Measurements from ENCODE around the gene SH2D1B.

SH2D1B gene

DNA sequence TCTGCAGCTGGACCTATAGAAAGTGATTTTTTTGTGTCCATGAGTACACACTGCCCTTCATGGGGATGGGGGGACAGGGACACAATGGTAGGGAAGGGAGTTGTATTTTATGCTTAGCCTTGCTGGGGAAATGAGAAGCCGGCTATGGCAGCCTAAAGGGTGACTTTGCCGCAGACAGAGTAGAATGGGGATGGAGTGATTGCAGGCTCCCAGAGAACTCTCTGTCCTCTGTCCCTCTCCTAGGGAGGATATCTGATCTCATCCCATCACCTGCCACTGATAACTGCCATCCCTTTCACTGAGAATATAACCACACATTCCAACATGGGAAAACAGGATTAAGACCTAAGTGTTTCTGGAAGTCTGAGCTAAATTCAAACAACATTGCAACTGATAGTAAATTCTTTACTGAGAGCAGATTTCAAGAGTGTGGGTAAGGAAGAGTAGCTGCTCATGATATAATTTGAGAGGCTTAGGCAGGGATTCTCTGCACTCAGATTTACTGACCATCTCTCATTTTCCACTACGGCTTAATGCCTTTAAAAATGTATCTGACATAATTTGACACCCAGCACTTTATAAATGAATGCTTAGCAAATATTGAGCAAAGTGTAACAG is 13.9 kb downstream of the SH2D1B start:
- DNase-seq, result no peak

DNA sequence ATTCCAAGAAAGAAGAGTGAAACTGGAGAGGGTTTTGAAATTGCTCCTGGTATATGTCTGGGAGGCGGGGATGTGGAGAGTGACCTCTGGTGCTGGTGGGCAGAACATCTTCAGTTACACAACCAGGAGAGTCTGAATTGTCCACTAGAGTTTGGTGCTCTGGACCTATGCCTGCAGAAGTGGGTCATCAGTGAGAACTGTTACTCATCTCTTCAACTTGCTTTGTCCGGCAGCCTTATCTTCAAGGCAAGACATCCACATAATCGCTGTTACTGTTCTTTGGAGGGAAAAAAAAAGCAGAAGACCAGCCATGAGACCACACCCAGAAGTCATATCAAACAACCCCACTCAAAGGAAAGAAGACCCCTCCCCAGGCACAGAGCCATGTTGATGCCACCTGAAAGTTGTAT is 14.9 kb downstream of the SH2D1B start:
- no peak for DNase-seq

DNA sequence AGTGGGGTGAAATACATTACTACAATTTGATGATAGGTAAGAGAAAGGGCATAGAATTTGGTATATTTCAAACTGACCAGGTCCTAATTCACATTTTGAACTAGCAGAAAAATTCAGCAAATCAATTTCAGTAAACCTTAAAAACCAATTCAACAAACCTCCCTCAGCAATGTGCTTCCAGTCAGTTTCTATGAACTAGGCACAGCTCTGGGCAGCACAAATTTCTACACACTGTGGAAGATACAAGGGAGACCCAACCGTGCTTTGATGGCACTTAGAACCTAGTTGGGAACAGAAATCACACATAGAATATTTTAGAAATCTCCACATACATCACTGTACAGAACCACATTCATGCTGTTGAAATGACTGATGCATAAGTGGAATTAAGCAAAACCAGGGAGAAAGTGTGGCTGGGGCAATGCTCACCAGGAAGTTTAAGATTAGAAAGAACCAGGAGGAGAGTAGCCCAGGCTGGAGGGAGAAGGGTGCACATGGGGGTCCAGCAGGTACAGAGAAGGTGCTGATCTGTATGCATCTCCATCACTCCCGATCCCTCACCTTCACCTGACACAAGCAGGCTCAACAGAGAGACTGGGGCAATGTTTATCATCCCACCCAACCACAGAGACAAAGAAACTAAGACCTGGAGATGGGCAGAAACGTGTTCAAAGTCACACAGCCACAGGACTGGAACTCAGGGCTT is 15.6 kb downstream of the SH2D1B start:
- DNase-seq, result no peak

GRCh38 chr1:162391790-162392563 is 20.0 kb downstream of the SH2D1B start:
- DNase-seq, result peak; percentile 40

DNA sequence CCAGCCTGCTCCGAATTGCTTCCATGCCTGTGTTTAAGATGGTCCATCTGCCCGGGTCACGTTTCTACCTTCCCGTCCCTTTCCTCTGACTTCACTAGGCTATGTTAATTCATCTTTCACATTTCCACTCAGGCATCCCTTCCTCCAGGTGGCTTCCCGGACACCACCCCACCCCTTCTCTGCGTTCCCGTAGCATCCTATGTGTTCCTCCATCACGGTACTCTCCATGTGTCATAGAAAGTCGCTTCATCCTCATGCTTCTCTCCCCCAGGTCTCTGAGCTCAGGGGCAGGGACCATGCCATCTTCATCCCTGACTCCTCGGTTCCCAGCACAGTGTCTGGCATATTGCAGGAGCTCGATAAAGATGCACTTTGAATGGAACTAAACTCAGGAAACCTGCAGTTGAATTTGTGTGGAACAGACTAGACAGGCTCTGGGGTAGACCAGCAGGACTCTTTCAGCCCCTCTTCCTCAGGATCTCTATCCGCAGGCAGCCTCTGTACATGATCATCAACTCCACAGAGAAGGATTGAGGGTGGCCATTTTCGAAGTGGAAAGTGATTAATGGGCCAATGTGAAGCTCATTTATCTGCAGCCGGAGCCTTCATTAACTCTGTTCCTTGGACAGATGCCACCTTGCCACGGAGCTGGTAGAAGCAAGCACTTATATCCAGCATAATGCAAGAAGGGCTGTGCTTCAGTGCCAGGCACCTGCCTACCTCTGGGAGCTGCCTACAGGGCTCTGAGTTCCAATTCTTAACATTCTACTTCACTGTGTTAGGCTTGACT is 21.3 kb downstream of the SH2D1B start:
- DNase-seq, result no peak

GRCh38 chr1:162389971-162390370 is 22.0 kb downstream of the SH2D1B start:
- no peak for DNase-seq

DNA sequence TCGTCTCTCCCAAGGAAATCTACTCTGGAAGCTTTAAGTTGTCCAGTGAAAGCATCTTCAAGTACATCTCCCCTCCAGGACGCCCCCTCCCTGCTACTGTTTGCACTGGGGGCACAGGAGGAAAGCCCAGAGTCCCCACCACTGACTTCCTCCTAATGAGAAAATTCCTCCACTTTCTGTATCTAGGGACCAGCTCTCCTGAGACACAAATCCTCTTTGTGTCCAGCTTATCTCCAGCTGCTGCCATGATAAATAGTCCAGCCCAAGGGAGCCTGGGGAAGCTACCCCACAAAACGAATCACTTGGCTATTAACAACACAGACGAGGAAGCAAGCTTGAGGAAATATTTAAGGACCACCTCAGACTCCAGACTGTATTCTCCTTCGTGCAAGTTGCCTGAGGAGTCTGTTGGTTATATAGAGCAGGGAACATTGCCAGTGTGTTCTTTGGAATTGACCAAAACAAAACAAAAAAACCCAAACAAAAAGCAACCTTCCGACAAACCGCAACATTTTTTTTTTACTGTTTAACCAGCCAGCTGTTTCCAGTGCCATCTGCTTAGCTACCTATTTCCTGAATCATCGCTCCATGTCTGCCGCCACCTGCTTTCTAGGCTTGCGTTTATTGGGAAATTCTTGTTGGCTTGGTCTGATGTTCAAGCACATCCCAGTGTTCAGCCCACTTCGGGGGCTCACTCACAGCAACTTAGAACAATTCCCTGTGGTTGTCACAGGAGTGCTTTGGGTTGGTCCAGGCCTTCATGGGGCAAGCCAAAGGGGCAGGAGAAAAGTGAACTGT is 22.7 kb downstream of the SH2D1B start:
- DNase-seq, result no peak

DNA sequence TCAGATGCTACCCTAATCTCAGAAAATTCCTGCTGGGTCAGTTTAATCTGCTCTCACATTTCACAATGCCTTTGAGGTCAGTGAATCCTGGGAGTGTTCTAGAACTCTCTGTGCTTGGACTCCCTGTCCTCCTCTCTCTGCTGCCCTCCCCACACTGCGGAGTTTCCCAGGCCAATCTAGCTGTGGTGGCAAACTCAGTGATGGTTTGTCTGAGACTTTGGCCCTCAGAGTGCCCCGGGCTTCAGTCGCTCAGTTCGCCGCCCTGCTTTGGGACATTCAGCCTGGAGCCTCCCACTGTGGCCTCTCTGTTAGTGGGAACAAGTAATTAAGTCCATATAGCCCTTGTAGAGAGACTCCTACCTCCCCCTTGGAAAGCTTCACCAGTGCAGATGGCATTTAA is 23.3 kb downstream of the SH2D1B start:
- no peak for DNase-seq

GRCh38 chr1:162388083-162388594 is 23.8 kb downstream of the SH2D1B start:
- no peak for DNase-seq

DNA sequence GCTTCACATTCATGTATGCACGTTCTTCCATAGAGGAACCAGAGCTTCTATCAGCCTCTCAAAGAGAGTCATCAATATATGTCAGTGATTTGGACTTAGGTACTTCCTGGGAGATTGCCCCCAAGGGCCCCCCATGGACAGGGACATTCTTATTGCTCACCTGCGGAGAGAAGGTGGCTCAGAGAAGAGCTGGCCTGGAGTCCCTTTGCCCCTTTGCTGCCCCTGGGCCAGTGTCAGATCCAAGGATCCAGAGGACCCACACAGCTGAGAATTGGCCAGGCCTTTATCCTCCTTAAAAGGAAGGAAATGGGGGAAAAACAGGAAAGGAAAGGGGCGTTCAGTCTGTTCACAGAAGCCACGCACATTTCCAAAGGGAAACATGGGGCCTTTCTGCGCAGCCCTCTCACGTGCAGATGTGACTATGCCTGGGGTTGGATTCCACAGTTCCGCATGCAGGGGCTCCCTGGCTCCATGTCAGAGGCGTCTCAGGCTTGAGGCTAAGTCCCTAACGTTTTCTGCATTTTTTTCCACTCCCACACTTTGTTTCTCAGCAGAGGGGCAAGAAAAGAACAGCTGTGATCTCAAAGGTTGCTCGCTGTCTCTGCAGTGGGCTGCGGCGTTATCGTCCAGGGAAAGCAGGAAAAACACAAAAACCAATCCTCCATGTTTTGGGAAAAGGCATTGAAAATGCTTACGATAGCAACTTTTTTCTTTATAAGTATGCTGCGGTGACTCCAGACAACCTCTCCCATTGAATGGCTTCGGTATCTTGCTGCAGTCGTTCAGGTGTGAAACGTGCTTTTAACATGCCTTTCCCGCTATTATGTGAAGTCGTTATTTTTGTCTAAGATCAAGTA is 24.5 kb downstream of the SH2D1B start:
- no peak for DNase-seq

- DNase-seq, result no peak
Measured at GRCh38 chr1:162386292-162387225, 25.4 kb downstream of the SH2D1B start.

DNA sequence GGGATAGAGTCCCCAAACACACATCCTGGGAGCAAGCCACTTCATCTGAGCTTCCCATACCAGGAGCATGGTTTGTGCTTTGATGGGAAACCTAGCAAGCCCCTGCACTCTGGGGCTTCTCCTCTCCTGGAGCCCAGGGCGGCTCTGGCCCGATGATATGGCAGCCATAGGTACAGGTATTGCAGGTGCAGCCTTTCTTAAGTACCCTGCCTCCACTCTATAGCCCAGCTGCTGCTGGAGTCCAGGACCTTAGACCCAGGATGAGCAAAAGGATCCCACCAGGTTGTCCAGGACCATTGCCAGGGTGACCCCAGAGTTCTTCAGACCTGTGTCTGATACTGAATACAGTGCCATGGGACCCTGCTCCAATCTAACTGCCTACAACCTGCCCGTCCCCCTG is 26.2 kb downstream of the SH2D1B start:
- no peak for DNase-seq

DNA sequence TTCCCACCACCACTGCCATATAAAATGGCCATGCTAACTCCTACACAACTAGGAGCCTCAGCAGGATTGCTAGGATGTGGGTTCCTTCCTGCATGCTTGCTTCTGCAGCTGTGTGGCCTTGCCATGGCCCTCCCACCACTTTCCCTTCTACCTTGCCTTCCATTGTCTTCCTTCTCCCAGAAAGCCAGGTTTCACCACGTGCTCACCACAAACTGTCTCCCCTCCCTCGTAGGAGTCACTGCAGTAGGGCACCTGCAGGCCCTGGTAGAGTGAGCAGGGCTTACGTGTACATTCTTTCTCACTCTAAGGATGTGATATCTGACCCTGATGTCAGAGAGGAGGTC is 26.7 kb downstream of the SH2D1B start:
- DNase-seq, result no peak

GRCh38 chr1:162384601-162385279 is 27.2 kb downstream of the SH2D1B start:
- no peak for DNase-seq

- DNase-seq, result no peak
Measured at GRCh38 chr1:162384116-162384515, 27.8 kb downstream of the SH2D1B start.

- no peak for DNase-seq
Measured at GRCh38 chr1:162383516-162383915, 28.4 kb downstream of the SH2D1B start.

GRCh38 chr1:162383091-162383490 is 28.8 kb downstream of the SH2D1B start:
- DNase-seq, result no peak

- no peak for DNase-seq
Measured at GRCh38 chr1:162381941-162382750, 29.8 kb downstream of the SH2D1B start.

GRCh38 chr1:162381383-162381782 is 30.6 kb downstream of the SH2D1B start, which contains the start of gene C1orf226:
Gene C1orf226 (plus strand): TSS chr1:162381728. CDS start chr1:162381902, 174 bp downstream.
- no peak for DNase-seq

Data from NCI-H510A treated with DMSO at 0.1 percent for 48 hours (cell line).